GM19193 (cell line): Measurements from ENCODE around the gene PDZD7.
A peak's percentile ranks its signal among the peaks of the same experiment; 100 is the strongest.

Experiments used
- POLR2A ChIP-seq: IDR thresholded peaks from 4 replicates; pipeline ENCODE4 v1.6.1; 2011; ENCODE audit not compliant: insufficient read depth, insufficient read length; ENCODE audit errors: extremely low read depth

Gene PDZD7

DNA sequence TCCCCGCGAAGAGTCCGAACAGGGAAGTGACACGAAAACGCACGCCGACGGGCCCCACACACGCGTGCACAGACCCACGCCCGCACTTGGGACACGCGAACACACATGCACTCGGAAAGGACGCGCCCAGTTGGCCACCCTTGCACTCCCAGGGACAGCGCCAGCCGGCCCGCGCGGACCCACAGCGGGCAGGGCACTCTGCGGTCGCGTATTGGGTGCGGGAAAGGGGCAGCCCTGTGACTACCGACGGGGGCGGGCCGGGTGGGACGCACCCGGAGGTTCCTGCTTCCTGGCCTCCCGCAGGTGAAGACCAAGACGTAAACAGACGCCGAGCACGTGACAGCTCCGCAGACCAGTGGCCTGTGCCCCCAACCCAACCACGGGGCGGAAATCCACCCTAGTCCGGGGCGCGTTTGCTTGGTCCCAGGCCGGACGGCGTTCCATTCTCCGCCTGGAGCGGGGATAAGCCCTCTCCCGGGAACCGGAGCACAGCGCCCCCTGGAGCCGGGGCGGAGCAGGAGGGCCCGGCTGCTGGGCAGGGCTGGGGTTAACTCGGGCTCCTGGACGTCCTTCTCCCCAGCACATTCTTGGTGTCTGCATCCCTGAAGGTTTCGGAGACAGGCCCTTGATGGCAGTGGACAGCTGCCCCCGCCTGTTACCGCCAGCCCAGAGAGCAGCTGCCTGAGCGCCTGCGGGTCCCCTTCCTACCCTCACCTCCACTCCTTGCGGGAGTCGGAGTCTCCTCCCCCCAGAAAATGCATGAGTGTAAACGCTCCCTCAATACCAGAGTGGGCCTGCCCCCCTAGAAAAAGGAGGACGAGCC, 33.4 kb downstream of the PDZD7 start:
- TF ChIP-seq POLR2A = no peak

DNA sequence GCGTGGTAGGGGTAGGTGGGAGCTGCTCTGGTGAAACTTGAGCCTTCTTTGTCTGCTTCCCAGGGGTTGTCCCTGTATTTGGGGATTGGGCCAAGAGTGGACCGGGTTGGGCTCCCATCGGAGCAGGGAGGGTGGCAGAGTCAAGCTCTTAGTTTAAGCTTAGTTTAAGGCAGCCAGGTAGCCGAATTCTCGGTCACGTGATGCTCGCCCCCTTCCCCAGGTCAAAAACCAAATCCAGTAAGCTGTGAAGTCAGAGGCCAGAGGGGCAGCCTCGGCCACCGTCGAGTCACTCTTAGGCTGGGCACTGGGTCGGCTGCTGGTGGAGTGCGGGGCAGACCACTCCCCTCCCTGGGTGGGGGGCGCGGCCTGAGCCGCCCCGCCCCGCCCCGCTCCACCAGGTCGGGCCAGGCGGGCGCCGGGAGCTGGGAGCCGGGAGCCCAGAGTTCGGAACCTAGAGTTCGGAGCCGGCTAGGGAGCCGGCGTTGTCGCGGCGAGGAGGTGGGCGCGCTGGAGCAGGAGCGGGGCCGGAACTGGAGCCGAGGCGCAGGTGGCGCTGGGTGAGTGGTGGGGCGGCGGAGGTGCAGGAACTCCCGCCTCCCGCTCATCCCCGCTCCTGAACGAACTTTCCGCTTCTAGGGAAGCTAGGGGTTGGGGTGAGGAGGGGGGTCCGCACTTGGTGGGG, 34.1 kb downstream of the PDZD7 start:
- TF ChIP-seq POLR2A = no peak

DNA sequence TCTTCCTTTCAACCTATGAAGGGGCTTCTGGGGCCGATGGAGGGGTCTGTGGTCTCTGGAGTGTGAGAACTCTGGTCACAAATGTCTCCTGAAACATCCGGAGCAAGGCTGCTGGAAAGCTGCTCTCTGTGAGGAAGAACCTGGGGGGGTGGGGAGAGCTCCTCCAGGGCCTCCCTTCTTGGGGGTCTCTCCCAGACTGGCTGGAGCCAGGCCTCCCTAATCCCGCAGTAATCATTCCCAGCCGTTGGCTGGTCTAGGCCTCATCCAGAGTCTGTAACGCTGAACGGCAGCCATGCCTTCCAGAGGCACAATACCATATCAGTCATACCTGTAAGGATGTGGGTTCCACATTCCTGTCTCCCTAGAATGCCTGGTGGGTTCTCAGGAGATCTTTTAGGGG, 35.7 kb downstream of the PDZD7 start:
- TF ChIP-seq POLR2A = no peak

DNA sequence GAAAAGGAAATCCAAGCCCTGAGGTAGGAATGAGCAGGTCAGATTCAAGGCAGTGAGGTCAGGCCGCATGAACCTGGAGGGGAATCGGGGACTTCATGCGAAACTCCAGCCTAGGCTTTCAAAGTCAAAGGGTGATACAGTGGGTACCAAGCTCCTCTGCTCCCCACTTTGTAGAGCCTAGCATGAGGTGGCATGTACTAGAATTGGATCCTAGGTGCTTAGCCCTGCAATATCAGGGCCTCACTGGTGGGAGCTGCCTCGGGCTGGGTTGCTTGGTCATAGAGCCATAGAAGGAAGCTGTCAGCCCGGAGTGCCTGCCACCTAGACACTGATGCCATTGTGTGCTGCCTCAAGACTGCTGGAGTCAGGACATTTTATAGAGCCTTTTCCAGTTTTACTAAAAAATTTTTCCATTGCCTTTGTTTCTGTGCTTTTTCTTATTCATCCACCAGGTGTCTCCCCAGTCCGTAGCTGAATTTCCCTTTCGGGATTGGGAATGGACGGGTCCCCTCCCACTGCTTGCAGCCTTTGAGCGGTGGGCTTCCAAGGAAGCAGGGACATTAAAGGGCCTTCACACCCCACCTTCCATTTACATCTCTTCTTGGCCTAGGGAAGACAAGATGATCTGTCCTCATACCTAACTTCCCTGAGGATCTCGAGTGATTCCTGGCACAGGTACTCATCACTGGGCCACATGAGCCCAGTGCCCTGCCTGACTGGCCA, 36.8 kb downstream of the PDZD7 start:
- peak; percentile 24 for TF ChIP-seq POLR2A

DNA sequence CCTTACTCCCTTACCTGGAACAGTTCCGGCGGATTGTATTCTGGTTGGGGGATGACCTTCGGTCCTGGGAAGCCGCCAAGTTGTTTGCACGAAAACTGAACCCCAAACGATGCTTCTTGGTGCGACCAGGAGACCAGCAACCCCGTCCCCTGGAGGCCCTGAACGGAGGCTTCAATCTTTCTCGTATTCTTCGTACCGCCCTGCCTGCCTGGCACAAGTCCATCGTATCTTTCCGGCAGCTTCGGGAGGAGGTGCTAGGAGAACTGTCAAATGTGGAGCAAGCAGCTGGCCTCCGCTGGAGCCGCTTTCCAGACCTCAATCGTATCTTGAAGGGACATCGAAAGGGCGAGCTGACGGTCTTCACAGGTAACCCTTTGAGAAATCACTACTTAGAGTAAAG, 41.8 kb downstream of the PDZD7 start:
- TF ChIP-seq POLR2A = no peak

DNA sequence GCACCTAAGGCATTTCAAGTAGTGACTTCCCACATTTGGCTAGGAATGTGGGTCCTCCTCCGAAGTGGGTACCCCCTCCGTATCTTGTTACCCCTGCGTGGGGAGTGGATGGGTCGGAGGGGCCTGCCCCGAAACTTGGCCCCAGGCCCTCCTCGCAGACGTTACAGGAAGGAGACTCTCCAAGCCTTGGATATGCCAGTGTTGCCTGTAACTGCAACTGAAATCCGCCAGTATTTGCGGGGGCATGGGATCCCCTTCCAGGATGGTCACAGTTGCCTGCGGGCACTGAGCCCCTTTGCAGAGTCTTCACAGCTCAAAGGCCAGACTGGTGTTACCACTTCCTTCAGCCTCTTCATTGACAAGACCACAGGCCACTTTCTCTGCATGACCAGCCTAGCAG, 42.8 kb downstream of the PDZD7 start:
- TF ChIP-seq POLR2A = no peak

DNA sequence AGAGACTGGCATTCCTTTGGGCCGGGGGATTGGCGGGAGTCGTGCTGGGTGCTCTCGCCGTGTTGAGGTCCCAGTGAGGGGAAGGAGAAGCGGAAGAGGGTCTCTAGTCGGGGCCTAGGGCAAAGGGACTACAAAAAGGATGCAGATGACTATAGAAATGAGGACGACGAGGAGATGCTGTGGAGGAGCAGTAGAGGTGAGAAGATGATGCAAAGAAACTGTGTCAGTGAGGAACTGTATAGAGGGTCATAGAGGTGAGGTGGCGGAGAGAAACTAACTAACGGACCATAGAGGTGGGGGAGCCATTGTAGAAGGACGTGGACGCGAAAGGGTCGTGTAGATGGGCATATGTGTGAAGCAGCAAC, 43.3 kb downstream of the PDZD7 start:
- no peak for TF ChIP-seq POLR2A

DNA sequence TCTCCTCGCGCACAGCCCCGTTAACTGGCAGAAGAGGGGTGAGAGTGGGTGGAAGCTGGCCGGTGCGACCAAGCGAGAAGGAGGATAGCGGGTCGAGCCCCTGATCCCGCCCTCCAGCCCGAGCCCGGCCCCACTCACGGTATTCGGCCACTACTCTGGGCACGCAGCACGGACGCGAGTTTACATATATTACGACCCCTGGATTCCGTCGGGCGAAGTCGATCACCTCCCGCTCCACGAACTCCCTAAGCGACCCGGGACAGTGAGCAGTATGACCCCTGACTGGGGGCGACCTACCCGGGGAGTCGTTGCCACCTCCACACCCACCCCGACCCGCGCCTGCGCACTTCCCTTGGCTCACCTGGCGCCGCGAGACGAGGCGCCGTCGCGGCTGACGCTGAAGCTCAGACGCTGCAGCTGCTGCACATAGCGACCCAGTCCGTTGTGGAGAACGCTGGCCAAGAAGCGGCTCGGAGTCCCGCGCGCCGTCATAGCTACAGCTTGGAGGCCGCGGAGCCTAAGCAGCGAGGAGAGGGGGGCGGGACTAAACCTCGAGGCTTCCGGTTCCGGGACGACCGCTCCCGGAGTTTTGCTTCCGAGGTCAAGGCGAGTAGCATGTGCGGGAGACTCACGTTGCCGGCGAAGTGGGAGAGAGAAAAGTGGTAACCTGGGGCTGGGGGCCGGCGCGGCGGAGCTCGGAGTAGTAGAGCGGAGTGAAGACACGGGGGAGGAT, 43.8 kb downstream of the PDZD7 start, which contains the start of the genes MRPL43 and TWNK:
Gene MRPL43, minus strand, starts transcription at position 546 of the 733 bp plus-strand sequence. Its CDS starts 54 bp downstream, at position 492.
Gene TWNK, plus strand, starts transcription at position 592 of the 733 bp plus-strand sequence. CDS start 668 bp downstream, outside the sequence.
- TF ChIP-seq POLR2A = peak; percentile 83

DNA sequence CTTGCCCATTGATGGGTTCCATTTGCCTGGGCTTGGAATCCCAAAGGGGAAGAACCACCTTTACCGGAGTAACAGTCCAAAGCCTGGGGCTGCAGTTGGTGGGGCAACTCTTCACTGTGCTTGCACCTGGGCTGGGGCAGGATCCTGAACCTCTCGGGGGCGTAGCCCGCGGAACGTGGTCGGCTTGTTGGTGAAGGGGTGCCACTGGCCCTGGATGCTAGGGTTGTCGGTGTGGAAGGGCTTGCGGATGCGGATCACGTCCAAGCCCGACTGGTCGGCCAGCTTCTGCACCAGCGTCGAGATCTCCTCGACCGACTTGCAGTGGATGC, 44.3 kb downstream of the PDZD7 start:
- TF ChIP-seq POLR2A = no peak

DNA sequence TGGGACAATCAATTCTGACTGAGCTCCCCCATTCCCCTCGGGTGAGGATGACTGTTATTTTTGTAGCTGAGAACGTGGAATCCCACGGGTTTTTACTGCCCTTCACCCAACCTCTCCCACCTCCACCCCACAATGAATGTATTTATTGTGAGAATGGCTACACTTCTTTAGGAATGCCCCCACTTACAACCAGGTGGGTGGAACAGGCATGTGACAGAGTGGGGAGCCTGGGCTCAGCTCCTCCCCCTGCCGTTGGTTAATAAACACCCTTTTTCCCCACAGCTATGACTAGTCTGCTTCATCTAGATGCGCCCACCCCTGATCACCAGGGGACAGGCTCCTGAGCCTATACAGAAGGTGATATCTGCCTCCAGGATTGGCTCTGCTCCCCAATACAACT, 45.6 kb downstream of the PDZD7 start:
- no peak for TF ChIP-seq POLR2A

DNA sequence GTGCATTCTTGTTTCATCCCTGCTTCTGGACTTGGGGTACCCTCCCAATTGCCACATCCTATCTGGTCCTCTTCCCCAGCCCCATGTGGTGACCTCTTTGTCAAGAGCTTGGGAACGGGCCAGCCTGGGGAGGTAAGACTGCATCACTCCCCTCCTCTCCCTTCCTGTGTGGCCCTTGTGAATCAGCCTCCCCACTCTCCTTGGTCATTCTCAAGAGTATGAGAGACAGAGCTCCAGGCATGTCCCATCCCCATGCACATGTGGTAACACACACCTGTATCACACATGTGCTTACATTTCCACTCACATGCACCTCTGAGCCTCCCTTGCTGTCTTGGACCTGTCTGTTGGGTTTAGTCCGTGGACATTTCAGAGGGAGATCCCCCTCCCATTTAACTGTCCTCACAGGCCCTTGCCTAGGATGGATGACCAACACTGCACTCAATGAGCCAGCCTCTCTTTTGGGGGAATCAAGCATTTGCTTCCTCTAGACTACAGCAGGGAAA, 46.2 kb downstream of the PDZD7 start:
- no peak for TF ChIP-seq POLR2A

DNA sequence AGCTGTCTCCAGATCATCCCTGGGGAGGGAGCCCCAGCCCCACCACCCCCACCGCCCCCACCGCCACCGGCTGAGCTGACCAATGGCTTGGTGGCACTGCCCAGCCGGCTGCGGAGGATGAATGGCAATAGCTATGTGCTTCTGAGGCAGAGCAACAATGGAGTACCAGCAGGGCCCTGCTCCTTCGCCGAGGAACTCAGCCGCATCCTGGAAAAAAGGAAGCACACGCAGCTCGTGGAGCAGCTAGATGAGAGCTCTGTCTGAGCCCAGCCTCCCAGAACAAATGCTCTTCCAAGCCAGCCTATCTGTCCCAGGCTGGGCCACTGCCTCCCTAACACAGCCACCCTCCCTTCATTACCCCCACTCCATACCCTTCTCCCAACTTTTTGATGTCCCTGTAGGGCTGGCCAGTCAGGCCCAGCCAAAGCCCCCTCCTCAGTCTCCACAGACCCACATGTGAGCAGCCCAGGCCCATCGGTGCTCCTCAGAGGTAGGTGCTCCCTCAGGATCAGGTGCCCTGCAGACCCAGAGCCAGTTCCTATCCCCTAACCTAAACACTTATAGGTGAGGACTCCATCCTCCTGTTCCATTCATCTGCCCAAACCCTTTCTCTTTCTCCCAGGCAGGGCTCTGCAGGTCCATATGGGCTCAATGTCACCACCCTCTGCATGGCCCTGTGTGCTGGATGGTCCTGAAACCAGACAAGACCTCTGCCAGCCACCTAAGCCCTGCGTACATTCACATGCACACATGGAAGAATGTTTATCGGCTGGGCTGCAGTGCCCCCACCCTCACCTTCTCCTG, 46.9 kb downstream of the PDZD7 start:
- TF ChIP-seq POLR2A = no peak

DNA sequence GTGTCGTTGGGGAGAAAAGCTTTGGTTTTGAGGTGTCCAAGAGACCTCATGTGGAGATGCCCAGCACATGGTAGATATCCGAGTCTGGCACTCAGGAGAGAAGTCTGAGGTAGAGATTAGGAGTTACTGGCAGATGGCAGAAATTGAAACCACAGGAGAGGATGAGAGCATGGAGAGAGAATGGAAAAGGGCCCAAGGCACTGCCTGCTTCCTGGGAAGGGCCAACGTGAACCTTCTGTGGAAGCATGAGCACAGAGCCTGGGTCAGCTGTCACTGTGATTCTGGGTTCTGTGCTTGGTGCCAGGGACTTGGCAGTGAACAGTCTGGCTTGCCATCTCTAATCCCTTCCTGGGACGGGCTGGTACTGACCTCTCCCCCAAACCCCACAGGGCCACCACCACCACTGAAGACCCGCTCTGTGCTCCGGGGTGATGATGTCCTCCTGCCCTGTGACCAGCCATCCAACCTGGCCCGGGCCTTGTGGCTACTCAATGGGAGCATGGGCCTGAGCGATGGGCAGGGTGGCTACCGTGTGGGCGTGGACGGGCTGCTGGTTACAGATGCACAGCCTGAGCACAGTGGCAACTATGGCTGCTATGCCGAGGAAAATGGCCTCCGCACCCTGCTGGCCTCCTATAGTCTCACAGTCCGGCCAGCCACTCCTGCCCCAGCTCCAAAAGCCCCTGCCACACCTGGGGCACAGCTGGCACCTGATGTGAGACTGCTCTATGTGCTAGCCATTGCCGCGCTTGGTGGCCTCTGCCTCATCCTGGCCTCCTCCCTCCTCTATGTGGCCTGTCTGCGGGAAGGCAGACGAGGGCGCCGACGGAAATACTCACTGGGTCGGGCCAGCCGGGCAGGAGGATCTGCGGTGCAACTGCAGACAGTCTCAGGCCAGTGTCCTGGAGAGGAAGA, 47.8 kb downstream of the PDZD7 start:
- no peak for TF ChIP-seq POLR2A
